SKM-1 treated with dmso at 0.1 percent for 144 hours (cell line): ENCODE measurements around the gene HTR5A.

Experiments used
- DNase-seq: peaks from one replicate; lab custom pipeline; 2025; ENCODE audit not compliant: unreplicated experiment; lab: John Stamatoyannopoulos, UW

Gene HTR5A

DNA sequence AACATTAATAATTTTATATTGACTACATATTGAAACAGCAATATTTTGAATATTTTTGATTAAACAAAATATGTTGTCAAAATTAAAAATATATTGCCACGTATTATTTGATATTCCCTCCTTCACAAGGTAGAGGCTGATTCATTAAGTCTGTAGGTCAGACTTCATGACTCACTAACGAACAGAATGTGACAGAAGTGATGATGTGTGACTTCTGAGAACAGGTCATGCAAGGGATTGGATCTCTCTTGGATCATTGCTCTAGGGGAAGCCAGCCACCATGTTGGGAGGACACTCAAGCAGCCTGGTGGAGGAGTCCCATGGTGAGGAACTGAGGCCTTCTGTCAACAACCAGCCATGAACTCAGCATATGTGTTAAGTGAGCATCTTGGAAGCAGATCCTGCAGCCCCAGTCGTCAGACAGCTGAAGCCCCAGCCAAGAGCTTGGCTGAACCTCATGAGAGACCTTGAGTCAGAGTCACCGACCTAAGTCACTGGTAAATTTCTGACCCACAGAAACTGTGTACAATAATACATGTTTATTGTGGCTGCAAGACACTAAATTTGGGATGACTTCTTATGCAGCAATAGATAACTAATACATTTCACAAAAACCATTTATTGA, 66.6 kb downstream of the HTR5A start:
- no peak for DNase-seq
